Adipocyte (in vitro differentiated cells): ENCODE measurements around the gene NAV2.

Experiments
- DNase-seq: peaks from one replicate; pipeline ENCODE4 v3.0.0-alpha.2; 2015; ENCODE audit warnings: low read depth
- H3K27me3 ChIP-seq: replicated peaks from 2 replicates; pipeline ENCODE4 v1.7.0; 2013; ENCODE audit warnings: mild to moderate bottlenecking, low read length, moderate library complexity; ENCODE audit not compliant: control insufficient read depth, insufficient read depth
- H3K36me3 ChIP-seq: 2 replicates; pipeline ENCODE4 v1.7.0; 2013; ENCODE audit warnings: low read length, mild to moderate bottlenecking, moderate library complexity; ENCODE audit not compliant: control insufficient read depth, insufficient read depth, severe bottlenecking
- H3K4me1 ChIP-seq: 2 replicates; pipeline ENCODE4 v1.7.0; 2013; ENCODE audit warnings: mild to moderate bottlenecking, low read length, moderate library complexity; ENCODE audit not compliant: control insufficient read depth, insufficient read depth
- H3K4me3 ChIP-seq: 2 replicates; pipeline ENCODE4 v1.7.0; 2013; ENCODE audit warnings: mild to moderate bottlenecking, low read length, moderate library complexity
- H3K9ac ChIP-seq: 2 replicates; pipeline ENCODE4 v1.7.0; 2013; ENCODE audit warnings: mild to moderate bottlenecking, low read length, moderate library complexity
- H3K9me3 ChIP-seq: 2 replicates; pipeline ENCODE4 v1.7.0; 2013; ENCODE audit warnings: mild to moderate bottlenecking, low read length, moderate library complexity; ENCODE audit not compliant: control insufficient read depth

NAV2 gene

GRCh38 chr11:19828382-19829108 is 115.9 kb downstream of the NAV2 start:
- Histone ChIP-seq H3K4me1 (peaks cover 7% of the 10 kb centered on the region), H3K27me3 (no peaks in the 10 kb centered on the region), H3K36me3 (peaks cover 13% of the 10 kb centered on the region), H3K4me3 (no peak overlapping the region), H3K9ac (no peak overlapping the region), H3K9me3 (no peaks in the 10 kb centered on the region)
- no peak for DNase-seq

- peaks cover 21% of the 10 kb centered on the region for H3K36me3 ChIP-seq
- no peak overlapping the region for H3K4me3 ChIP-seq
- H3K9ac ChIP-seq = no peak overlapping the region
- no peaks in the 10 kb centered on the region for H3K9me3 ChIP-seq
- no peak for DNase-seq
- peaks cover 7% of the 10 kb centered on the region for H3K4me1 ChIP-seq
- no peaks in the 10 kb centered on the region for H3K27me3 ChIP-seq
Measured at GRCh38 chr11:19829109-19829837, 116.6 kb downstream of the NAV2 start.

- H3K27me3 ChIP-seq = no peaks in the 10 kb centered on the region
- DNase-seq = no peak
- no peaks in the 10 kb centered on the region for H3K9me3 ChIP-seq
- H3K4me1 ChIP-seq = no peaks in the 10 kb centered on the region
- H3K4me3 ChIP-seq = no peak overlapping the region
- peaks cover 31% of the 10 kb centered on the region for H3K36me3 ChIP-seq
- H3K9ac ChIP-seq = no peak overlapping the region
Measured at GRCh38 chr11:19832086-19832750, 119.6 kb downstream of the NAV2 start.

GRCh38 chr11:19832901-19833300 is 120.3 kb downstream of the NAV2 start:
- H3K36me3 ChIP-seq = peaks cover 35% of the 10 kb centered on the region
- no peak for DNase-seq
- H3K4me3 ChIP-seq = no peak overlapping the region
- H3K27me3 ChIP-seq = no peaks in the 10 kb centered on the region
- no peak overlapping the region for H3K9ac ChIP-seq
- H3K4me1 ChIP-seq = no peaks in the 10 kb centered on the region
- no peaks in the 10 kb centered on the region for H3K9me3 ChIP-seq

- Histone ChIP-seq H3K27me3 (no peaks in the 10 kb centered on the region), H3K9me3 (no peaks in the 10 kb centered on the region), H3K4me1 (no peaks in the 10 kb centered on the region), H3K36me3 (peaks cover 35% of the 10 kb centered on the region), H3K4me3 (no peak overlapping the region), H3K9ac (no peak overlapping the region)
- no peak for DNase-seq
Measured at GRCh38 chr11:19834771-19835170, 122.1 kb downstream of the NAV2 start.

GRCh38 chr11:19836666-19837065 is 124.0 kb downstream of the NAV2 start:
- Histone ChIP-seq H3K9me3 (no peaks in the 10 kb centered on the region), H3K9ac (no peak overlapping the region), H3K4me3 (no peak overlapping the region), H3K27me3 (no peaks in the 10 kb centered on the region), H3K36me3 (peaks cover 35% of the 10 kb centered on the region), H3K4me1 (no peaks in the 10 kb centered on the region)
- DNase-seq = no peak

GRCh38 chr11:19838994-19839768 is 126.5 kb downstream of the NAV2 start:
- H3K36me3 ChIP-seq = peaks cover 28% of the 10 kb centered on the region
- H3K27me3 ChIP-seq = no peaks in the 10 kb centered on the region
- H3K9me3 ChIP-seq = no peaks in the 10 kb centered on the region
- peaks cover 10% of the 10 kb centered on the region for H3K4me1 ChIP-seq
- H3K4me3 ChIP-seq = no peak overlapping the region
- no peak overlapping the region for H3K9ac ChIP-seq
- no peak for DNase-seq

GRCh38 chr11:19840961-19841360 is 128.3 kb downstream of the NAV2 start:
- H3K9ac ChIP-seq = no peak overlapping the region
- H3K36me3 ChIP-seq = peaks cover 31% of the 10 kb centered on the region
- H3K4me1 ChIP-seq = peaks cover 14% of the 10 kb centered on the region
- H3K27me3 ChIP-seq = no peaks in the 10 kb centered on the region
- H3K9me3 ChIP-seq = no peaks in the 10 kb centered on the region
- no peak for DNase-seq
- H3K4me3 ChIP-seq = no peak overlapping the region

- no peaks in the 10 kb centered on the region for H3K27me3 ChIP-seq
- peaks cover 38% of the 10 kb centered on the region for H3K36me3 ChIP-seq
- peaks cover 14% of the 10 kb centered on the region for H3K4me1 ChIP-seq
- H3K9me3 ChIP-seq = no peaks in the 10 kb centered on the region
- no peak for DNase-seq
- H3K9ac ChIP-seq = no peak overlapping the region
- H3K4me3 ChIP-seq = no peak overlapping the region
Measured at GRCh38 chr11:19842505-19842904, 129.9 kb downstream of the NAV2 start.

- Histone ChIP-seq H3K4me3 (no peak overlapping the region), H3K36me3 (peaks cover 37% of the 10 kb centered on the region), H3K9me3 (no peaks in the 10 kb centered on the region), H3K4me1 (peaks cover 14% of the 10 kb centered on the region), H3K9ac (no peak overlapping the region), H3K27me3 (no peaks in the 10 kb centered on the region)
- no peak for DNase-seq
Measured at GRCh38 chr11:19843079-19843478, 130.4 kb downstream of the NAV2 start.

GRCh38 chr11:19844012-19844411 is 131.4 kb downstream of the NAV2 start:
- Histone ChIP-seq H3K9me3 (no peaks in the 10 kb centered on the region), H3K27me3 (no peaks in the 10 kb centered on the region), H3K4me1 (peaks cover 17% of the 10 kb centered on the region), H3K36me3 (peaks cover 45% of the 10 kb centered on the region), H3K4me3 (no peak overlapping the region), H3K9ac (no peak overlapping the region)
- DNase-seq = no peak
